Stimulated activated CD8-positive, alpha-beta memory T cell treated with anti-CD3 and anti-CD28 coated beads, Interleukin-7, amount 100 ng/mL, for 48 hours (primary cell): ENCODE results near the gene RNLS.

Source experiments
- DNase-seq, 2 donors: peaks; one replicate each; pipeline ENCODE4 v3.0.0-alpha.2; 2020; ENCODE audit warnings: low read depth in 1 of 2; ENCODE audit errors: extremely low read depth in 1 of 2

Gene RNLS

GRCh38 chr10:88273567-88273966, 309.6 kb downstream of the RNLS start:
- no peak for DNase-seq

- DNase-seq: peak in 1 of 2 donors; percentile 5
Measured at GRCh38 chr10:88271761-88272543, 311.2 kb downstream of the RNLS start.

GRCh38 chr10:88270871-88271713, 312.0 kb downstream of the RNLS start:
- peak; percentile 37 to 66 for DNase-seq

- no peak for DNase-seq
Measured at GRCh38 chr10:88270061-88270808, 312.9 kb downstream of the RNLS start.

GRCh38 chr10:88262591-88263234, 320.4 kb downstream of the RNLS start:
- no peak for DNase-seq

GRCh38 chr10:88261152-88261551, 322.0 kb downstream of the RNLS start:
- no peak for DNase-seq

GRCh38 chr10:88260329-88261051, 322.6 kb downstream of the RNLS start:
- no peak for DNase-seq

- no peak for DNase-seq
Measured at GRCh38 chr10:88259381-88259780, 323.7 kb downstream of the RNLS start.

- DNase-seq: no peak
Measured at GRCh38 chr10:88256886-88257285, 326.2 kb downstream of the RNLS start.

- no peak for DNase-seq
Measured at GRCh38 chr10:88256013-88256680, 327.0 kb downstream of the RNLS start.

- DNase-seq: no peak
Measured at GRCh38 chr10:88254091-88254490, 329.0 kb downstream of the RNLS start.

GRCh38 chr10:88253622-88254021, 329.5 kb downstream of the RNLS start:
- no peak for DNase-seq

- no peak for DNase-seq
Measured at GRCh38 chr10:88253128-88253527, 330.0 kb downstream of the RNLS start.

- DNase-seq: no peak
Measured at GRCh38 chr10:88249450-88249849, 333.7 kb downstream of the RNLS start.

- DNase-seq: no peak
Measured at GRCh38 chr10:88246675-88247074, 336.4 kb downstream of the RNLS start.

- no peak for DNase-seq
Measured at GRCh38 chr10:88245974-88246511, 337.1 kb downstream of the RNLS start.

- DNase-seq: no peak
Measured at GRCh38 chr10:88244781-88245625, 338.1 kb downstream of the RNLS start.
